ENCODE data around the gene ACOX1. TPM values are rescaled to one million over a fixed set of nuclear protein-coding genes. Genes with fewer than 3 reads are reported as not detected.

ACOX1 gene
- total and polyA plus RNA-seq, 2 of the 13 experiments (the other 11 are each of a cell fraction or from before 2014, with no cell fraction given) = 86.4 to 120 TPM

- no peak; the same call in 1 of the 2 replicates for TF ChIP-seq NCOR1 (IDR thresholded peaks at IDR 0.05; ENCODE audit: borderline replicate concordance, low read length)
- no peak for TF ChIP-seq NR2F6 (IDR thresholded peaks at IDR 0.05)
- TF ChIP-seq NR2F6 (CRISPR knock-in tag; IDR thresholded peaks at IDR 0.05) = peak; percentile 89
- no peak; the same call in 1 of the 2 replicates for TF ChIP-seq ZNF569 (CRISPR knock-in tag; IDR thresholded peaks at IDR 0.05; ENCODE audit: borderline replicate concordance)
- peak; percentile 91; the same call in 1 of the 2 replicates for TF ChIP-seq KLF6 (CRISPR knock-in tag; IDR thresholded peaks at IDR 0.05)
- TF ChIP-seq GTF2F1 (IDR thresholded peaks at IDR 0.05; ENCODE audit: low read length) = no peak; the same call in 1 of the 2 replicates
- TF ChIP-seq ZNF383 (CRISPR knock-in tag; IDR thresholded peaks at IDR 0.05; ENCODE audit: borderline replicate concordance) = no peak
- TF ChIP-seq TFDP2 (CRISPR knock-in tag; IDR thresholded peaks at IDR 0.05) = peak; percentile 95
- TF ChIP-seq ZNF256 (CRISPR knock-in tag; conservative IDR thresholded peaks at IDR 0.05) = peak; percentile 80; the same call in 1 of the 2 replicates
- TF ChIP-seq PATZ1 (CRISPR knock-in tag; IDR thresholded peaks at IDR 0.05) = peak; percentile 83
- TF ChIP-seq ZNF563 (CRISPR knock-in tag; IDR thresholded peaks at IDR 0.05) = peak; percentile 85; the same call in 1 of the 2 replicates
- TF ChIP-seq KMT2B (CRISPR knock-in tag; IDR thresholded peaks at IDR 0.05) = peak; percentile 82
- peak; percentile 77; the same call in 1 of the 2 replicates for TF ChIP-seq ZNF672 (CRISPR knock-in tag; IDR thresholded peaks at IDR 0.05)
- peak; percentile 100 for TF ChIP-seq ETV5 (CRISPR knock-in tag; IDR thresholded peaks at IDR 0.05; ENCODE audit: borderline replicate concordance)
- TF ChIP-seq ZNF253 (CRISPR knock-in tag; IDR thresholded peaks at IDR 0.05; ENCODE audit: borderline replicate concordance) = peak; percentile 42; the same call in 1 of the 2 replicates
- TF ChIP-seq MTA3 (CRISPR knock-in tag; IDR thresholded peaks at IDR 0.05) = no peak
- TF ChIP-seq SRSF4 (IDR thresholded peaks at IDR 0.05; ENCODE audit: low read depth, low read length, poor library complexity, severe bottlenecking) = no peak
- peak; percentile 88 for TF ChIP-seq ZMYM3 (CRISPR knock-in tag; IDR thresholded peaks at IDR 0.05)
- no peak for TF ChIP-seq U2AF2 (IDR thresholded peaks at IDR 0.05; ENCODE audit: low read depth, low read length)
- no peak for TF ChIP-seq KLF15 (CRISPR knock-in tag; IDR thresholded peaks at IDR 0.05; ENCODE audit: borderline replicate concordance)
- TF ChIP-seq ZNF512 (CRISPR knock-in tag; IDR thresholded peaks at IDR 0.05) = no peak
- peak; percentile 93 for TF ChIP-seq GFI1 (CRISPR knock-in tag; IDR thresholded peaks at IDR 0.05; ENCODE audit: borderline replicate concordance)
- TF ChIP-seq ZNF83 (CRISPR knock-in tag; IDR thresholded peaks at IDR 0.05; ENCODE audit: borderline replicate concordance) = no peak
- no peak for TF ChIP-seq ZFP62 (CRISPR knock-in tag; IDR thresholded peaks at IDR 0.05)
- TF ChIP-seq ZNF749 (CRISPR knock-in tag; IDR thresholded peaks at IDR 0.05; ENCODE audit: borderline replicate concordance) = peak; percentile 66; the same call in 1 of the 2 replicates
- TF ChIP-seq XRCC5 (optimal IDR thresholded peaks at IDR 0.05; ENCODE audit: low read length) = peak; percentile 97
Observed at GRCh38 chr17:75904749-75905521, 74.0 kb downstream of the ACOX1 start, which contains the start of gene MRPL38 (continued).
